T-helper 2 cell treated with Interferon-gamma antibody and Interleukin-4, amounts not matched to agents 100 ng/mL and 5 ng/mL, for 36 hours (primary cell): ENCODE results near the gene NFATC1. TPM values are rescaled to one million over a fixed set of nuclear protein-coding genes. Genes with fewer than 3 reads are reported as not detected.
"Not testable (repeated sequence)": the region's sequence is repeated elsewhere in the genome, so short reads cannot be mapped to it uniquely, and the experiment has no call there.

Experiments used
- intact Hi-C: fragments of 100-400 bp; cut with micrococcal nuclease; formaldehyde crosslinking; loops from one replicate; pipeline ENCODE4 v1.15.1; 2023
- total RNA-seq: library from RNA; stranded (reverse); gene quantifications from 2 replicates; pipeline ENCODE4 v1.2.3, GENCODE V29; 2022

Gene NFATC1
- total RNA-seq, 1 donor from 2014 or later = 39.7 TPM

DNA sequence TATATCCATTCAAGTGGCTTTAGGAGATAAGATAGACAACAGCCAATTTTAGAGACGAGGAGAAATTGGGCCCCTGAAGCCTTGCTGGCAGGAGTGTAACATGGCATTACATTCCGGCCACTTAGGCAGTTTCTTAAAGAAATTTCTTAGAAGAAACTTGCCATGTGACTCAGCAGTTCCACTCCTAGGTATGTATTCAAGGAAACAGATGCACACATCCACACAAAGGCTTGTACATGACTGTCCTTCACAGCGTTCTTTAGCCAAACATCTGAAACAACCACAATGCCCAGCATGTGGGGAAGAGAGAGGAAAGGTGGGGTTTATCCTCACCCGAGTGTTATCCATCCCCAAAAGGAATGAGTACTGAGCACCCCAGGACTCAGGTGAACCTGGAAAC, 107.1 kb downstream of the NFATC1 start:
- intact Hi-C loops = no loop called here

- intact Hi-C loops = no loop called here
Measured at GRCh38 chr18:79503406-79503805, 107.7 kb downstream of the NFATC1 start.

DNA sequence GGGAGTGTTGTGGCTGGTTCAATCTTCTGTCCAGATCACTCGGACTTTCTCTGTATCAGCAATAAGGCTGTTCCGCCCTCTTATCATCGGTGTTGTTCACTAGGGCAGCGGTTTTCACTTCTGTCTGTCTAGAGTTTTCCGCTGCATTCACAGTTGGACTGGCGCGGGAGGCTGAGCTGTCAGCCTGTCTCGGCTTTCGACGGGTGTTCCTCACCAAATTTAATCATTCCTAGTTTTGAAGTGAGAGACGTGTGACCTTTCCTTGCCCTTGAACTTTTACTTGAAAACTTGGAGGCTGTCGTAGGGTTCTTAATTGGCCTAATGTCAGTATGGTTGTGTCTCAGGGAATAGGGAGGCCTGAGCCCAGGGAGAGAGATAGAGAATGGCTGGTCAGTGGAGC, 108.3 kb downstream of the NFATC1 start:
- intact Hi-C loops = no loop called here

- intact Hi-C loops = not testable (repeated sequence)
Measured at GRCh38 chr18:79504495-79504894, 108.8 kb downstream of the NFATC1 start.

DNA sequence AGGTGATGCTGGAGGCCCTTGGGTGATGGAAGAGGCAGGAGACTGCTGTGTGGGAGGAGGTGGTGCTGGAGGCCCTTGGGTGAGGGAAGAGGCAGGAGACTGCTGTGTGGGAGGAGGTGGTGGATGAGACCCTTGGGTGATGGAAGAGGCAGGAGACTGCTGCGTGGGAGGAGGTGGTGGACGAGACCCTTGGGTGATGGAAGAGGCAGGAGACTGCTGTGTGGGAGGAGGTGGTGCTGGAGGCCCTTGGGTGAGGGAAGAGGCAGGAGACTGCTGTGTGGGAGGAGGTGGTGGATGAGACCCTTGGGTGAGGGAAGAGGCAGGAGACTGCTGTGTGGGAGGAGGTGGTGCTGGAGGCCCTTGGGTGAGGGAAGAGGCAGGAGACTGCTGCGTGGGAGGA, 109.7 kb downstream of the NFATC1 start:
- intact Hi-C loops = not testable (repeated sequence)

DNA sequence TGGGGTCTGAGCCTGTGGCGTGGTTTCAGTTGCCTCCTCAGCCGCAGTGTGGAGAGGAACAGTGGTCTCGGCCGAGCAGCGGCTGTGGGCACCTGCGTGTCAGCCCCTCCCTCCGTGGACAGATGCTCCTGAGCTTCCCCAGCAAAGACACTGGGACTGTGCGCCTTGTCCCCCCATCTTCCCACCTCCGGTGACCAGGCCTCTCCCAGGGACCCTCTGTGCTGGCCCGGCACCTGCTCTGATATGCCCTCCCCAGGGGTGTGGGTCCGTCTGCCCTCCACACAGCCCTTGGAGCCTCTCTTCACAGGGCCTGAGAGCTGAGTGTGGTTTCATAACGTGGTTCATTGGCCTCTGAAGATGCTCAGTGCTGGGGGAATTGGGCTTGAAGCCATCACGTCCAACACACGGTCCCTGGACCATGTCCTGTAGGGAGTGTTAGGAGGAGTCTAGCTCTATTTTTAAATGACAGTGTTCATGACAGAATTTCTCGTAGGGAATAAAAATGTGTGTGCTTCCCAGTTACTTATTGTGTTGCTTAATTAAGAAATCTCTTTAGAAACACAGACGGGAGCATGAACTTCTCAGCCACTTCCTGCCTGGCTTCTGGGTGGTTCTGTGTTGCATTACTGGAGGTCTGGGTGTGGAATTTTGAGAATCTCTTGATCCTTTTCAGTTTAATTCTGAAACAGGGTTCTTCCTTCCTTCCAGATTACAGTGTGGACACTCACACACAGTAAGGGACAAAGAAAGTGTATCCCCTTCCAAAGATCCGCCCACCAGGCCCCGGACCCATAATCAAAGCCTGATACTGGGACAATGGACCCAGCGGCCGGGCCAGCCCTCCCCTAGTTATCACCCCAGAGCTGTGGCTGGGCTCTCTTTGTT, 110.7 kb downstream of the NFATC1 start:
- intact Hi-C loops = loop anchor here (1.0 kb wide), 2 partner anchors 11 to 17 kb away; no protein-coding TSS in a partner anchor

GRCh38 chr18:79507076-79507545, 111.4 kb downstream of the NFATC1 start:
- intact Hi-C loops = loop anchor here (1.0 kb wide), 1 partner anchor 10 kb away; no protein-coding TSS in a partner anchor

DNA sequence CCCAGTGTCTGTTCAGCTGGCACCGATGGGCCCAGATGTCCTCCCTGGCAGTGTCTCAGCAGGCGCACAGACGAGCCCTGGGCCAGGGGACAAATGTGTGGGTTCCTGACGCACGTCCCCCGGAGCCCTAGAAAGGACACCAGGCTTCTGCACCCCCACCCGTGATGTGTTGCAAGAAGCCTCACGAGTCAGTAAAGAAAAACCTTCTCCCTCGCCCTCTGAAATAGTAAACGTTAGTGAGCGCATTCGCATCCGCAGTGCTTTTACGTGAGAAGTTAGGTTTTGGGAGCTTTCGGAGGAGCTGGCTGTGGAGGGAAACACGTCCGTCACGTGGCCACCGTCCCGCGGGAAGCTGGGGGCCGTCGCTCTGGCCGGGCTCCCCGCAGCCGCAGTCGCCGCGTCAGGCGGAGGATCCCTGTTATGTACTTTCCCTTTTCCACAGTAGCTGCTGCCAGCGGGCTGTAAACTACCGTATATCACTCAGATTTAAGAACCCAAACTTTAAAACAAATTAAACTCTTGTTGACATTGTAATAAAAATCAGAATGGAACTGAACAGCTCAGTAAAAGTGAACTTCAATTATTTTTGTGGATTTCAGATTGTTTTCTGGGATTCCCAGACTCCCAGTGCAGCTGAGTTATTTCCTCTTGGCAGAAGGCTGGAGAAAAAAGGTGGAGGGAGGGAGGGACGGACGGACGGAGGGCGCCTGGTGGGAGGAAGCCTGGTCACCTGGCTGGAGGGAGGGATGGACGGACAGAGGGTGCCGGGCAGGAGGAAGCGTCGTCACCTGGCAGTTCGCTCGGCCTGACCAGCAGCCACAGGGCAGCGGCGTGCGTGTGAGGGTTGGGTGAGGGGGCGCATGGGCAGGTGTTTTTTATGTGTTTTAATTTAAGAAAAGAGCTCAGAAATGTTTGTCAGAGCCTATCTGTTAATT, 112.1 kb downstream of the NFATC1 start:
- intact Hi-C loops = loop anchor here (1.0 kb wide), 1 partner anchor 9 kb away; no protein-coding TSS in a partner anchor

DNA sequence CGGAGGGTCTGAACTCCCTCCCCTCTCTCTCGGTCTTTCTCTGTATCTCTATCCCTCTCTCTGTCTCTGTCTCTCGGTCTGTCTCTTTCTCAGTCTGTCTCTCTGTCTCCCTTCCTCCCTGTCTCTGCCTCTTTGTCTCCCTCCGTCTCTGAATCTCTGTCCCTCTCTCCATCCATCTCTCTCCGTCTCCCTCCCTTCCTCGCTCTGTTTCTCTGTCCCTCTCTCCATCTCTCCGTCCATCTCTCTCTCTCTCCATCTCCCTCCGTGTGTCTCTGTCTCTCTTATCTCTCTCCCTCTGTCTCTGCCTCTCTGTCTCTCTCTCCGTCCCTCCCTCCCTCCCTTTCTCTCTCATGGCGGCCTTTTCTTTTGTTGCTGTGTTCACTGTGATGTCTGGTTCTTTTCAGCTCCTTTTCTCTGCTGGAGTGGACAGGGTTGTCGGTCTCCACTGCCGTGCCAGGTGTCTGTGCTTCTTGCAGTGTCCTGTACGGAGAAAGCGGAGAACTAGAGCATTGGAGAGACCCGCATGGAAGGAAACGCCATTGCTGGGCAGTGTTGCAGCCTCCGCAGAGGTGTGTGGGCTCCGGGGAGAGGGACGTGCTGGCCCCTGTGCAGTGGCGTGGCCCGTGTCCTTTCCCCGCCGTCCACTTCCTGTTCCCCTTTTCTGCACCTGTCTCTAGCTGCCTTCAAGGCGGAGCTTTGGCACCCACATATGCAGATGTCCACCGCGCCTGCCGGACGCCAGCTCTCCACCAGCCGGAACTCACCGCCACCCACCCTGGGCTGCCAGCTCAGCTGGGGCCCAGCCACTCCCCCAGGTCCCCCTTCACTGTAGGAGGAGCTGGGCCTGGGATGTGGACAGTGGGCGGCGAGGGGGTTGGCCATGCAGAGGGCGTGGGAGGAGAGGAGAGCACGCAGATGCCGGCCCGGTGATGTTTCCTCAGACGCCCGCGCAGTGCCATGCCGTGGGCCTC, 113.1 kb downstream of the NFATC1 start:
- intact Hi-C loops = no loop called here

GRCh38 chr18:79509536-79509930, 113.8 kb downstream of the NFATC1 start:
- intact Hi-C loops = no loop called here

GRCh38 chr18:79510046-79510685, 114.4 kb downstream of the NFATC1 start:
- intact Hi-C loops = no loop called here

DNA sequence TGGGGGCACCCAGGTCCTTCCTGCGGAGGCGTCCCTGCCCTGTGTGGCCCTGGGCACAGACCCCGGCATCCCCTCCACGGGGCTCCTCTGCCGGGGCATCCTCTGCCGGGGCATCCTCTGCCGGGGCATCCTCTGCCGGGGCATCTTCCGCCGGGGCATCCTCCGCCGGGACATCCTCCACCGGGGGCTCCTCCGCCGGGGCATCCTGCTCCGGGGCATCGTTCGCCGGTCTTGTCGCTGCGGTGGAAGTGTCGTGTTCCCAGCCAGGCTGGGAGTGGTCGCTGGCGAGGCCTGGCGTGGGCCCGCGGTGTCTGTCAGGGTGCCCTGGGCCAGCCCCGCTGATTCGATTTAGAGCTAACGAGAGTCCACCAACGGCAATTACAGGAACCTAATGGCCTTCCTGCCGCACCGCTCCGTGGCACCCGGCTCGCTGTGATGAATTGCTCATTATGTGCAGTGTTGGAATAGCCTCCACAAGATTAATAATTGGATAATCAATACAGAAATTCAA, 115.1 kb downstream of the NFATC1 start:
- intact Hi-C loops = no loop called here

GRCh38 chr18:79511271-79511670, 115.5 kb downstream of the NFATC1 start:
- intact Hi-C loops = no loop called here

GRCh38 chr18:79511671-79512301, 116.1 kb downstream of the NFATC1 start:
- intact Hi-C loops = no loop called here

- intact Hi-C loops = no loop called here
Measured at GRCh38 chr18:79512461-79513380, 117.0 kb downstream of the NFATC1 start.

DNA sequence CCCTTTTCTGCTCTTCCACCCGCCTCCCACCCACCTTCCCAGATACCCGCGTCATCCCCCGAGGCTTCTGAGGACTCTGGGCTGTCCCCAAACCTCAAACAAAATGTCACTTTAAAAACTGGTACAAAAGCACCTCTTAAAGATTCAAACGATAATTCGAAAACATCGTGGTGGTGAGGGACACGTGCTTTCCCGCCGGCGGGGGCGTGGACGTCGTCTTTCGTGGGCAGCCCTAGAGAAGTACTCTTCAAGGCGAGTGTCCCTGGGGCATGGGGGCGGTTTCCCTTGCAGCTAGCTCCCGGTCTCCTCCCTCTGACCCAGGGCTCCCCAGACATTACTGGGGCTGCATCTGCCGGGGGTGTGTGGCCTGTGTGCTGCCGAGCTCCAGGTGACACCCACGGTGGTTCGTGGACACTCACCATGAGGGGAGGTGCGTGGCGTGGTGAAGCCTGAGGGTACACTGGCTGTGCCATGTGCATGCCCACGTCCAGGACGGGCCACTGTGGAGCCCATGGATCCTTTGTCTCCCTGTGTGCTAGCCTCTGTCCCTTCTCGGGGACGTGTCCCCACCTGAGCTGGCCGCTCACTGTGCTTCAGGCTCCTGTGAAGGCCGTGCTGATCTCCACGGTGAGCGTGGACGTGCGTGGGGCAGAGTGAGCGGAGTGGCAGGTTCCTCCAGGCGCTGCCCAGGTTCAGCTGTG, 117.8 kb downstream of the NFATC1 start:
- intact Hi-C loops = no loop called here

GRCh38 chr18:79515331-79515730, 119.6 kb downstream of the NFATC1 start:
- intact Hi-C loops = no loop called here

GRCh38 chr18:79515944-79516351, 120.2 kb downstream of the NFATC1 start:
- intact Hi-C loops = no loop called here
